WI38 (cell line): ENCODE data around the gene CCDC12.

Experiments used
- H3K4me3 ChIP-seq: 2 replicates; pipeline ENCODE4 v1.5.1; 2011; ENCODE audit warnings: low read depth, mild to moderate bottlenecking, control low read depth, low read length
- TF ChIP-seq, protein P1 (sequence below): IDR thresholded peaks from 2 replicates; pipeline ENCODE4 v1.5.1; 2012; ENCODE audit warnings: low read depth, mild to moderate bottlenecking, control low read depth, low read length

Gene CCDC12

DNA sequence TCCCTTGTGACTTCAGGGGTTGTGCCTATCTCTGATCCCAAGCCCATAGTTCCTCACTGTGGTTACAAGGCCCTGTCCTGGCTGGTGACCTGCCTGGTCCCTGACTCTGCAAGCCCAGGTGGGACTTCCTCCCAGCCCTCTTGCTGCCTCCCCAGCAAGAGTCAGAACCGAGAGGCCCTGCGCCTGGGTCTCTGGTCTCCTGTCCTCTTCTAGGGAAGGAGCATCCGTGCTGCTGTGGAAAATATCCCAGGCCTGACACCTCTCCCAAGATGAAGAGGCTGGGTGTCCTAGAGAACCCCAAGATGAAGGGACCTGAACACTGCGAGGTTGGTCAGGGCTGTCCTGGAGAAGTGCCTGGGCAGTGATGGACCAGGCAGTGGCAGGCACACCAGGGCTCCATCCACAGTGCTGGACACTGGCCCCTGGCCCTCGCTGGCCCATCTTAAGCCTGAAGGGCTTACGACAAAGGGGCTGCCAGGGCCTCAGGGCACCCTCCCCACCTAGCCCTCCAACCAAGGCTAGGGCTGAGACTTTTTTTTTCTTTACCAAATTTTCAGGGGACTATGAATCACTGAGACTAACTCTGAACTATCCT lies 66.3 kb downstream of the CCDC12 start:
- TF ChIP-seq, protein P1, sequence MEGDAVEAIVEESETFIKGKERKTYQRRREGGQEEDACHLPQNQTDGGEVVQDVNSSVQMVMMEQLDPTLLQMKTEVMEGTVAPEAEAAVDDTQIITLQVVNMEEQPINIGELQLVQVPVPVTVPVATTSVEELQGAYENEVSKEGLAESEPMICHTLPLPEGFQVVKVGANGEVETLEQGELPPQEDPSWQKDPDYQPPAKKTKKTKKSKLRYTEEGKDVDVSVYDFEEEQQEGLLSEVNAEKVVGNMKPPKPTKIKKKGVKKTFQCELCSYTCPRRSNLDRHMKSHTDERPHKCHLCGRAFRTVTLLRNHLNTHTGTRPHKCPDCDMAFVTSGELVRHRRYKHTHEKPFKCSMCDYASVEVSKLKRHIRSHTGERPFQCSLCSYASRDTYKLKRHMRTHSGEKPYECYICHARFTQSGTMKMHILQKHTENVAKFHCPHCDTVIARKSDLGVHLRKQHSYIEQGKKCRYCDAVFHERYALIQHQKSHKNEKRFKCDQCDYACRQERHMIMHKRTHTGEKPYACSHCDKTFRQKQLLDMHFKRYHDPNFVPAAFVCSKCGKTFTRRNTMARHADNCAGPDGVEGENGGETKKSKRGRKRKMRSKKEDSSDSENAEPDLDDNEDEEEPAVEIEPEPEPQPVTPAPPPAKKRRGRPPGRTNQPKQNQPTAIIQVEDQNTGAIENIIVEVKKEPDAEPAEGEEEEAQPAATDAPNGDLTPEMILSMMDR, result no peak
- no peak overlapping the region for H3K4me3 ChIP-seq

GRCh38 chr3:46909535-46910161 lies 66.9 kb downstream of the CCDC12 start:
- no peak overlapping the region for H3K4me3 ChIP-seq
- TF ChIP-seq, protein P1, result peak; percentile 82

- H3K4me3 ChIP-seq, result no peak overlapping the region
- TF ChIP-seq, protein P1, result no peak
These were observed 67.5 kb downstream of the CCDC12 start for GRCh38 chr3:46908986-46909534.

- H3K4me3 ChIP-seq, result no peak overlapping the region
- TF ChIP-seq, protein P1, result no peak
These were observed 68.1 kb downstream of the CCDC12 start for GRCh38 chr3:46908294-46908985.

DNA sequence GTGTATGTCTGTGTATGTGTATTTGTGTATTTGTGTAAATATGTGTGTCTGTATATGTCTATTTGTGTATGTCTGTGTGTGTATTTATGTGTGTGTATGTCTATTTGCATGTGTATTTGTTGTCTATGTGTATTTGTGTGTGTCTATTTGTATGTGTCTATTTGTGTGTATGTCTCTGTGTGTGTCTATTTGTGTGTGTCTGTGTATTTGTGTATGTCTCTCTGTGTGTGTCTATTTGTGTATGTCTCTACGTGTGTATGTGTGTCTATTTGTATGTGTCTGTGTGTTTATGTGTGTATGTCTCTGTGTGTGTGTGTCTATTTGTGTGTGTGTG lies 68.6 kb downstream of the CCDC12 start:
- TF ChIP-seq, protein P1, result no peak
- H3K4me3 ChIP-seq, result no peak overlapping the region

DNA sequence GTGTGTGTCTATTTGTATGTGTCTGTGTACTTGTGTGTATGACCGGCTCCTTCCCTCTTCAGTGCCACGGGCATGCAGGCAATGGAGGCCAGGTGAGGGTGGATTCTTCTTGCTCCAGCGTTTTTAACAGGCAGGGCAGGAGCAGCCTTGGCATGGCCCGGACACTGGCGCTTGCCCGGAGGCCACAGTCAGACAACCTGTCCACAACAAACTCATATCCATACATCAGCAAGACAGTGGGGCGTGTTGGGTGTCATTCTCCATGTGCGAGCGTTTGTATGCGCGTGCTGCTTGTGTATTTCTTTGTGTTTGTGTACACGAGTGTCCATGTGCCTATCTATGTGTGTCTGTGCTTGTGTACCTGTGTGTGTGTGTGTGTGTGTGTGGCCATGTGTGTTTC lies 69.3 kb downstream of the CCDC12 start:
- no peak overlapping the region for H3K4me3 ChIP-seq
- TF ChIP-seq, protein P1, result no peak
